Suppressor macrophage treated with lipopolysaccharide for 4 hours (primary cell): ENCODE measurements around the gene ALOXE3.

Experiments used
- DNase-seq: peaks from one replicate; pipeline ENCODE4 v3.0.0-alpha.2; 2020

The ALOXE3 gene

GRCh38 chr17:8117980-8118768 lies at the start of gene ALOXE3:
TSS of gene ALOXE3 (minus strand) at chr17:8118514. CDS start at chr17:8117990, 524 bp downstream.
- no peak for DNase-seq

GRCh38 chr17:8167526-8167925 lies 49.2 kb upstream of the ALOXE3 start:
- no peak for DNase-seq

- DNase-seq, result no peak
Observed at GRCh38 chr17:8166731-8167130, 48.4 kb upstream of the ALOXE3 start.

GRCh38 chr17:8164815-8165131 lies 46.5 kb upstream of the ALOXE3 start:
- no peak for DNase-seq

- DNase-seq, result peak; percentile 84
Observed at GRCh38 chr17:8163978-8164814, 45.9 kb upstream of the ALOXE3 start.

DNA sequence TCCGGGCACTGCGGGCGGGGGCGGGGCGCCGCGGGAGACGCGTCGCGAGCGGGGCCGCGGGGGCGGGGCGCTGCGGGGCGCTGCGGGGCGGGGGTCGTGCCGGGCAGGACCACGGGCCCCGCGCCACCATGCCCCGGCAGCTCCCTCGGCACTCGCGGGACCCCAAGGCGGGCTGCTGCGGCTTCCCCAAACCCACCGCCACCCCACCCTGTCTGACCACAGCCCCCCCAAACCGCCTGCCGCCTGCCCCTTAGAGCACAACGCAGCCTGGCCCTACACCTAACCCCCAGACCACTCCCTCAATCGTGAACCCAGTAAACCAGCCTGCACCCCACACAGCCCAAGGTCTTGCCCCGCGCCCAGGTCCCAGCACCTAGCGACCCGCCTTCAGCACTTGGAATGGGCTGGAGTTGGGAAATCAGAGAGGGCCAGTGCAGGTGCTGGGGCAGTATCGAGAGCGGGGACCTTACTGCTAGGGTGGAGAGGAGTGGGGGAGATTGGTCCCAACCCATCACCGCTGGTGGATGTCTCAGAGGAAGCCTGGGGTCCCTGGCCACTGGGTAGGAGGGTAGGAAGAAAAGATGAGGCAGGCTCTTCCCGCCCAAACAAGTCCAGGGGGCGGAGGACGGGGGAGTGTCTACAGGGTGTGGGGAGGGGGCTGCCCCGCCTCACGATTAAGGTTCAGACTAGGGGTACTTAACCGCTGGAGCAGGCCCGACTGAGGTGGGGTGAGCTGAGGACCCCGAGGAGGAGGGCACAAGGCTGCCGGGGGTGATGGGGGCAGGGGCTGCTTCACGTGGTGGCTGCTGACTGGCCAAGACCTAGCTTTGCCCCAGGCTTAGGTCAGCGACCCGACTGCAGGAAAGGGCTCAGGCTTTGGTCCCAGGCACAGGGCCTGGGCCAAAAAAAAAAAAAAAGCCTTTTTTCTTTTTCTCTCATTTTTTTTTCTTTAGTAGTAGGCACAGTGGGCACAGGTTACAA lies 45.0 kb upstream of the ALOXE3 start:
- DNase-seq, result no peak

DNA sequence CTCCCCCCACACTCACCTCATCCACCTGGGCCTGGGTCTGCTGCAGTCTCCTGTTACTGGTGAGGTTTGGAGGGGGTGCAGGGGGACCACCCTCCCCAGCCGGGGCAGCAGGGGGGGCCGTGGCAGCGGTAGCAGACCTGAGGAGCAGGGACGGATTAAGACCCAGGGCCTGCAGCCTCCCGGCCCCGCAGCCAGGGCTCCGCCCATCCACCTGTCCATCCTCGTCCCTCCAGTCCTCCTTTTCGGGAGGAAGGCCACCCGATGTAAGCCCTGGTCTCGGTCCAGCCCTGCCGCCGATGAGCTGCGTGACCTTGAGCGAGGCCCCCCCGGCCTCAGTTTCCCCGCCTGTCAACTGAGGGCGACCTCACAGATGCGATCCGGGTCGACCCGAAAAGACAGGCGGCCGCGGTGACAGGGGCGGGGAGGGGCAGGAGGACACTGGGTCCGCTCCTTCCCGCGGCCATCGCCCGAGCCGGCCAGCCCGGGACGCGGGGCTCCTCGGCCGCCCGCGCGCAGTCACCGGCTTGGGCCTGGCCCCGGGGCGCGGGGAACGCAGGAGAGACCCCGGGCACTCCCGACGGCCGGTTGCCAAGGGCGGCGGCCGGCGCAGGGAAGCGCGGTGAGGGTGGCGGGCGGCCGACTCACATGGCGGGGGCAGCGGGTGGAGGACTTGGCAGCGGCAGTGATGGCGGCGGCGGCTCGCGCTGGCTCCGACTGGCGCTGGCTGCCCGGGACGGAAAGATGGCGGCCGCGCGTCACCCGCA lies 44.1 kb upstream of the ALOXE3 start, which contains the start of gene VAMP2:
Gene VAMP2, minus strand, starts transcription at position 716 of the 764 bp plus-strand sequence. Its CDS starts 69 bp downstream, at position 647.
- peak; percentile 88 for DNase-seq

DNA sequence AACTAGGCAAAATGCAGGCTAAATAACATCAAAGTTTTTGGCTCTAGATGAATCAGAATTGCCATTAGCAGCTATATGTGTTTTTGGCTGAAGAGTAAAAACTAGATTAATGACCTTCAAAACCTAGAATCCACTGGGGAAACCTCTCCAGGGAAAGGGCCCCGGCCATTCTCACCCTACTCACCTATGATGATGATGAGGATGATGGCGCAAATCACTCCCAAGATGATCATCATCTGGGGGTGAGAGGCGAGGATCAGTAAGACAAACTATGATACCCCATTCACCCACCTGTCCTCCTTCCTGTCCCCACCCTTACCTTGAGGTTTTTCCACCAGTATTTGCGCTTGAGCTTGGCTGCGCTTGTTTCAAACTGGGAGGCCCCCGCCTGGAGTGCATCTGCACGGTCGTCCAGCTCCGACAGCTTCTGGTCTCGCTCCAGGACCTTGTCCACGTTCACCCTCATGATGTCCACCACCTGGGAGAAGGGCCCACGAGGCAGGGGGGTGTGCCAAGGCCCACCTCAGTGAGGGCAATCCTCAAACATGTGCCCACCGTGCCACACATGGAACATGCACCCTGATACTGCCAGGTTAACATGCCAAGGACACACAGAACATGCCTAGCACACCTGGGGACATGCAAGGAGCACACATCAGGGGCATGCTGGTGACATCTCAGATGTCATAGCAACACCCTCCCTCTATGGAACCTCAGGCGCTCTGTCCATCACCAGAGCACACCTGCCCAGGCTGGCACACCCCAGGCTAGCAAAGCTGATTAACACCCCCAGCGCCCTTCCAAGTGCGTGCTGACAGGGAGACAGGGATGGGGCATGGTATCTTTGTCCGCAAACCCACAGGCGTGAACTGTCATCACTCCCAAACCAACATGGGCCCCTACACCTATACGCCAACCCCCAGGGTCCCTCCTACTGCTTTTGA lies 43.2 kb upstream of the ALOXE3 start:
- no peak for DNase-seq

GRCh38 chr17:8160741-8161221 lies 42.5 kb upstream of the ALOXE3 start:
- no peak for DNase-seq

GRCh38 chr17:8160224-8160577 lies 41.9 kb upstream of the ALOXE3 start:
- DNase-seq, result no peak

DNA sequence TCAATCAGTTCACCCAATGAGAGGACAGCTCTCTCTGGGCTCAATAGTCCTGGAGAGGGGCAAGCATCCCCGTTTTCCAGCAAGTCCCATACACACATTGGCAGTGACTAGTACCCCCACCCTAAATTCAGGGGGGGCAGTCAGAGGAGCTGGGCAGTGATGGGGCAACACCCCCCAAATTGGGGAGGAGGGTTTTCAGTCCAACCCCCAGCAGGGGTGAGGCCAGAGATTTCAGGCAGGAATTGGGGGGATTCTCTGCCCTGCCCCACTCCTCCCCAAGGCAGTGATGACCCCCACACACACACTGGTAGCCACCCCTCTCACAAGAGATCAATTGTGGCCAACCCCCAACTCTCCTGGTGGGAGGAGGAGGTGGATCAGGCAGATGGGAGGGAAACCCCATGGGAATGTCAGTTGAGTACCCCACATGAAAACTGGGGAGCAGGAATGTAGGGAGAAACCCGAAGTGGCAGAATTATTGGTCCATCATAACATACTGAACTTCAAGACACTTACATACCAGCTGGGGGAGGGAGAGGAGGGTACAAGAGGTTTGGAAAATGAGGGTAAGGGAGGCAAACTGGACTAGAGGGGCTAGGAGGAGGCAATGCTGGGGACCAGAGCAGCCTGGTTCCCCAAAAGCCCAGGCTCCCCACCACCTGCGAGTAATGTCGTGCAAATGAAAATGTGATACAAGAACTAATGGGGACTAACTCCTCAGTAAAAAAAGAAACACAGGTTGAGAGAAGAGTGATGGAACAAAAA lies 41.3 kb upstream of the ALOXE3 start:
- DNase-seq, result no peak

GRCh38 chr17:8159032-8159400 lies 40.7 kb upstream of the ALOXE3 start:
- DNase-seq, result no peak

- peak; percentile 97 for DNase-seq
Observed at GRCh38 chr17:8158267-8159031, 40.1 kb upstream of the ALOXE3 start.

DNA sequence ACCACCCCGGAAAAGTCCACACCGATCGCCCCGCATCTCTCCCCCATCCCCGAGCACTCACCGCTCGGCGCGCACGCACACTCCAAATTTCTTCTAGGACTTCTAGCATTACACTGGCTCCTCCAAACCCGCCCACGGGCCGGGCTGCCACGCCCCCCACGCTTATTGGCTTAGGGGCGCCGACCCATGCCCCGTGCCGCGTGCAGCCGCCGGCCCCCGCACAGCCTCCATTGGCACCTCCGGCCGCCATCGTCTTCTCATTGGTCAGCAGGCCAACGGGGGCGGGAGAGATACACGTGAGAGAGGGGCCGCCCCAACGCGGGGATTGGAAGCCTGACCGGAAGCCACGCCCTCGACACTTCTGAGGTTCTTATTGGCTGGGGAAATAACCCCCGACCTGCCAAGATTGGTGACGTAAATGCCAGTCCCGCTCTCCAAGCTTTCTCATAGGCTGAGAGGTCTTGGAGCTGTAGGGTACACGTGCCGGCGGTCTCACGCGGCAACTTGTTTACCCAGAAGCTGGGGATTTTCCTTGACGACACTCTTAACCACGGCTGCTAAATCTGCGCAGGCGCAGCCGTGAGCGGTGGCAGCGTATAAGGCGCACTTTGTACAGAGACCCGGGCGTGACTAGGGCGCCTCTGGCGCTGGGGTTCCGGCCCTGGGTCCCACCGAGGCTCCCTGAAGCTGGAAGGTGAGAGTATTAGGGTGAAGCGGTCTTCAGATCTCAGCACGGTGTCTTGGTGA lies 38.1 kb upstream of the ALOXE3 start:
- peak; percentile 100 for DNase-seq

DNA sequence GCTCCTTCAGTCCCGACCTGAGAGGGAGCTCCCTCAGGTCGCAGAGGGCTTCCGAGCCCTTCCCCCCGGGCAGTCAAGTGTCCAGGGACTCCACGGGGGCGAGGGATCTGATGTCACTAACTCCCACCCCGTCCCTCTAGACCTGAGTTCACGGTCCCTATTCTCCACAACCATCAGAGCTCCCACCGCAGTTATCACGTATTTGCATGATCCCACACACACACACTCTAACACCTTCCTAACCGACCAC lies 37.6 kb upstream of the ALOXE3 start:
- no peak for DNase-seq

- DNase-seq, result no peak
Observed at GRCh38 chr17:8155231-8155995, 37.1 kb upstream of the ALOXE3 start.

- no peak for DNase-seq
Observed at GRCh38 chr17:8154608-8155155, 36.4 kb upstream of the ALOXE3 start.
